H9 (cell line): ENCODE data around the gene HHAT. TPM values are rescaled to one million over a fixed set of nuclear protein-coding genes. Genes with fewer than 3 reads are reported as not detected.

ENCODE experiments used
- DNase-seq: peaks from one replicate; pipeline ENCODE4 v3.0.0-alpha.2; 2017
- H2AFZ ChIP-seq: one replicate; pipeline ENCODE4 v1.6.1; 2013; ENCODE audit warnings: mild to moderate bottlenecking, low read length, control low read depth, moderate library complexity
- H2AK5ac ChIP-seq: 2 replicates; pipeline ENCODE4 v1.6.1; 2013; ENCODE audit warnings: low read length, control low read depth, mixed read lengths; ENCODE audit not compliant: insufficient read length
- H2BK120ac ChIP-seq: one replicate; pipeline ENCODE4 v1.6.1; 2013; ENCODE audit warnings: low read depth, mild to moderate bottlenecking, low read length, control low read depth, inconsistent platforms; ENCODE audit not compliant: poor library complexity, severe bottlenecking
- H2BK12ac ChIP-seq: 2 replicates; pipeline ENCODE4 v1.6.1; 2013; ENCODE audit warnings: low read length, control low read depth, mixed read lengths, low read depth; ENCODE audit not compliant: insufficient read length
- H2BK15ac ChIP-seq: 2 replicates; pipeline ENCODE4 v1.6.1; 2013; ENCODE audit warnings: low read depth, low read length, control low read depth
- H2BK20ac ChIP-seq: one replicate; pipeline ENCODE4 v1.6.1; 2013; ENCODE audit warnings: low read depth, mild to moderate bottlenecking, low read length, control low read depth, inconsistent platforms; ENCODE audit not compliant: poor library complexity, severe bottlenecking
- H2BK5ac ChIP-seq: 2 replicates; pipeline ENCODE4 v1.6.1; 2013; ENCODE audit warnings: low read length, control low read depth, mixed read lengths; ENCODE audit not compliant: insufficient read length
- H3K14ac ChIP-seq: 2 replicates; pipeline ENCODE4 v1.6.1; 2013; ENCODE audit warnings: low read length, control low read depth; ENCODE audit not compliant: insufficient read depth
- H3K18ac ChIP-seq: 2 replicates; pipeline ENCODE4 v1.6.1; 2013; ENCODE audit warnings: low read depth, mild to moderate bottlenecking, mixed read lengths, low read length, control low read depth; ENCODE audit not compliant: insufficient read length
- H3K23ac ChIP-seq: 2 replicates; pipeline ENCODE4 v1.6.1; 2013; ENCODE audit warnings: low read length, control low read depth, mixed read lengths, low read depth; ENCODE audit not compliant: insufficient read length
- H3K23me2 ChIP-seq: 2 replicates; pipeline ENCODE4 v1.6.1; 2013; ENCODE audit warnings: low read depth, mild to moderate bottlenecking, mixed read lengths, low read length, control low read depth; ENCODE audit not compliant: insufficient read length, poor library complexity, severe bottlenecking
- H3K27ac ChIP-seq: 2 replicates; pipeline ENCODE4 v1.5.1; 2013; ENCODE audit warnings: low read length, control low read depth, mixed read lengths, low read depth; ENCODE audit not compliant: insufficient read length
- H3K27me3 ChIP-seq: 2 replicates; pipeline ENCODE4 v1.6.1; 2013; ENCODE audit warnings: low read length, control low read depth, inconsistent platforms; ENCODE audit not compliant: insufficient read depth
- H3K4ac ChIP-seq: 2 replicates; pipeline ENCODE4 v1.6.1; 2013; ENCODE audit warnings: low read depth, mild to moderate bottlenecking, control low read depth, inconsistent platforms, low read length, moderate library complexity
- H3K4me1 ChIP-seq: 2 replicates; pipeline ENCODE4 v1.6.1; 2013; ENCODE audit warnings: low read length, control low read depth, inconsistent platforms; ENCODE audit not compliant: insufficient read depth
- H3K4me2 ChIP-seq: 2 replicates; pipeline ENCODE4 v1.6.1; 2013; ENCODE audit warnings: low read length, control low read depth, mixed read lengths; ENCODE audit not compliant: insufficient read length, insufficient read depth
- H3K56ac ChIP-seq: 2 replicates; pipeline ENCODE4 v1.6.1; 2013; ENCODE audit warnings: low read depth, mild to moderate bottlenecking, mixed read lengths, low read length, control low read depth; ENCODE audit not compliant: insufficient read length
- H3K79me1 ChIP-seq: 2 replicates; pipeline ENCODE4 v1.6.1; 2013; ENCODE audit warnings: low read depth, mild to moderate bottlenecking, moderate library complexity, low read length, control low read depth, inconsistent platforms; ENCODE audit not compliant: insufficient read depth, poor library complexity, severe bottlenecking
- H3K79me2 ChIP-seq: 2 replicates; pipeline ENCODE4 v1.6.1; 2013; ENCODE audit warnings: low read length, control low read depth, inconsistent platforms; ENCODE audit not compliant: insufficient read depth
- H3K9ac ChIP-seq: 2 replicates; pipeline ENCODE4 v1.6.1; 2013; ENCODE audit warnings: low read length, control low read depth, mixed read lengths; ENCODE audit not compliant: insufficient read length; ENCODE audit errors: extremely low read depth
- H3K9me3 ChIP-seq: one replicate; pipeline ENCODE4 v1.6.1; 2013; ENCODE audit warnings: low read depth, low read length, inconsistent platforms; ENCODE audit not compliant: control insufficient read depth
- H3T11ph ChIP-seq: one replicate; pipeline ENCODE4 v1.6.1; 2013; ENCODE audit warnings: mild to moderate bottlenecking, low read length, control low read depth, inconsistent platforms
- H4K20me1 ChIP-seq: one replicate; pipeline ENCODE4 v1.6.1; 2013; ENCODE audit not compliant: control insufficient read depth, insufficient read length, insufficient read depth
- H4K5ac ChIP-seq: 2 replicates; pipeline ENCODE4 v1.6.1; 2013; ENCODE audit warnings: low read depth, mild to moderate bottlenecking, mixed read lengths, low read length, control low read depth; ENCODE audit not compliant: insufficient read length
- H4K8ac ChIP-seq: replicated peaks from 2 replicates; pipeline ENCODE4 v1.6.1; 2013; ENCODE audit warnings: low read length, control low read depth, mixed read lengths, low read depth; ENCODE audit not compliant: insufficient read length
- H4K91ac ChIP-seq: 2 replicates; pipeline ENCODE4 v1.6.1; 2013; ENCODE audit warnings: low read depth, mild to moderate bottlenecking, moderate library complexity, mixed read lengths, low read length, control low read depth; ENCODE audit not compliant: insufficient read length
- H3K27ac Mint-ChIP-seq, 3 experiments: 2 replicates in 2 of 3; 3 replicates in 1 of 3; pipeline ENCODE4 v1.8.0; 2020 to 2021; ENCODE audit warnings: mixed read lengths in 3 of 3, mild to moderate bottlenecking in 1 of 3, moderate library complexity in 1 of 3
- H3K27me3 Mint-ChIP-seq: 2 replicates; pipeline ENCODE4 v1.8.0; 2021; ENCODE audit warnings: low read depth, mild to moderate bottlenecking, moderate library complexity, mixed read lengths
- H3K36me3 Mint-ChIP-seq, 3 experiments: 2 replicates in 2 of 3; 3 replicates in 1 of 3; pipeline ENCODE4 v1.8.0; 2020 to 2021; ENCODE audit warnings: low read depth in 3 of 3, mixed read lengths in 3 of 3; ENCODE audit not compliant: insufficient read depth in 1 of 3
- H3K4me1 Mint-ChIP-seq, 2 experiments: 2 replicates each; pipeline ENCODE4 v1.8.0; 2020; ENCODE audit warnings: mixed read lengths in 2 of 2
- H3K4me3 Mint-ChIP-seq, 2 experiments: 2 replicates in 1 of 2; 3 replicates in 1 of 2; pipeline ENCODE4 v1.8.0; 2020 to 2021; ENCODE audit warnings: mild to moderate bottlenecking in 2 of 2, mixed read lengths in 2 of 2, moderate library complexity in 1 of 2
- H3K9me3 Mint-ChIP-seq, 2 experiments: 2 replicates in 1 of 2; 3 replicates in 1 of 2; pipeline ENCODE4 v1.8.0; 2020; ENCODE audit warnings: mild to moderate bottlenecking in 2 of 2, mixed read lengths in 2 of 2, moderate library complexity in 1 of 2
- WGBS: extraction: QIAGEN DNeasy Blood & Tissue Kit; methylation state at CpG from one replicate; pipeline ENCODE4 v1.1.7; 2013; ENCODE audit warnings: missing lambda C conversion rate, low lambda C conversion rate, mixed read lengths; ENCODE audit not compliant: insufficient read length; ENCODE audit errors: extremely low coverage; 5-methylcytosine and 5-hydroxymethylcytosine counted together
- total RNA-seq: library from RNA; stranded (reverse); gene quantifications from 2 replicates; pipeline ENCODE4 v1.2.1, GENCODE V29; 2021
- TF ChIP-seq, protein P1 (sequence below): fragments of 200-600 bp; sonication (generic); conservative IDR thresholded peaks from 3 replicates; pipeline ENCODE4 v1.8.0; 2021; ENCODE audit warnings: antibody characterized with exemption, mild to moderate bottlenecking

HHAT gene
- total RNA-seq, 1 experiment from 2014 or later: 0.48 TPM

DNA sequence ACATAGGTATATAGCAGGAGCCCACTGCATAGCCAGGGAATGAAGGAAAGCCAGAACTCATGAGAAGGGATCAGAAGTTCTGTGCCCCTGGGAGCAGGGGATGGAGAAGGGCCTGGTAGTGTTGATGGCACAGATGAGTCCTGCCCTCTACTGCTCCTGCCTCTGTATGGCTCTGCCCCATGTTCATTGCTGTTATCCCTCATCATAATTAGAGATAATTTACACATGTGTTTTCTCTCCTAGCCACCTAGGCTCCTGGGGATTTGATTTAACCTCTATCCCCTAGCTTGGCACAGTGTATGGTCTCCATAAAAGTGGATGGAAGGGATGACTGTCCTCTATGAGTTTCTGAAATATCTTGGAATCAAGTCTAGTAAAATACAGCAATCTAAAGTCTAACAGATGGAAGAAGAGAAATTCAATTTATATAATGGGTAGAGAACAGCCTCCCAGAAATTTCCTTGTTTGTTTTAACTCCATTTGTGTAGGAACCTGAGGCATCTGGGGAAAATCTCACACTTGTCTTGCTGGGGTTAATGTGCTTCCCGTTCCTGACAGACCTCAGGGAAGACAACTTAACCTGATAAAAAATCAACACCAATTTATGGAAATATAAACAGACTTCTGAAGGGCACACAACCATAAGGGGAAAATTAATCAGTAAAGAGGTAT, 393.8 kb downstream of the HHAT start:
- H3K4me3 Mint-ChIP-seq: no peak overlapping the region
- Histone ChIP-seq H2BK20ac (no peak overlapping the region), H3K79me1 (no peaks in the 10 kb centered on the region), H4K91ac (no peak overlapping the region), H3K79me2 (no peaks in the 10 kb centered on the region), H4K20me1 (no peaks in the 10 kb centered on the region), H3T11ph (no peak overlapping the region), H4K5ac (no peak overlapping the region), H3K56ac (no peak overlapping the region), H3K23ac (no peak overlapping the region), H3K4me1 (no peaks in the 10 kb centered on the region), H3K4ac (no peak overlapping the region), H3K27ac (no peak overlapping the region), H2BK120ac (no peak overlapping the region), H3K18ac (no peak overlapping the region), H3K4me2 (no peak overlapping the region), H2AFZ (no peak overlapping the region), H3K23me2 (no peaks in the 10 kb centered on the region), H3K27me3 (no peaks in the 10 kb centered on the region), H3K9ac (no peak overlapping the region), H2BK12ac (no peak overlapping the region), H3K9me3 (no peaks in the 10 kb centered on the region), H2BK15ac (no peak overlapping the region), H4K8ac (no peak overlapping the region), H2AK5ac (no peak overlapping the region), H2BK5ac (no peak overlapping the region), H3K14ac (no peak overlapping the region)
- peaks cover 7% of the 10 kb centered on the region for H3K27me3 Mint-ChIP-seq
- H3K27ac Mint-ChIP-seq: no peak overlapping the region
- WGBS: no CpG with 5 or more reads among the region's 1 CpG
- H3K9me3 Mint-ChIP-seq: no peaks in the 10 kb centered on the region
- peaks cover 3 to 4% of the 10 kb centered on the region in 2 experiments; a peak in 1 of 4 replicates for H3K4me1 Mint-ChIP-seq
- no peaks in the 10 kb centered on the region for H3K36me3 Mint-ChIP-seq
- TF ChIP-seq, protein P1, sequence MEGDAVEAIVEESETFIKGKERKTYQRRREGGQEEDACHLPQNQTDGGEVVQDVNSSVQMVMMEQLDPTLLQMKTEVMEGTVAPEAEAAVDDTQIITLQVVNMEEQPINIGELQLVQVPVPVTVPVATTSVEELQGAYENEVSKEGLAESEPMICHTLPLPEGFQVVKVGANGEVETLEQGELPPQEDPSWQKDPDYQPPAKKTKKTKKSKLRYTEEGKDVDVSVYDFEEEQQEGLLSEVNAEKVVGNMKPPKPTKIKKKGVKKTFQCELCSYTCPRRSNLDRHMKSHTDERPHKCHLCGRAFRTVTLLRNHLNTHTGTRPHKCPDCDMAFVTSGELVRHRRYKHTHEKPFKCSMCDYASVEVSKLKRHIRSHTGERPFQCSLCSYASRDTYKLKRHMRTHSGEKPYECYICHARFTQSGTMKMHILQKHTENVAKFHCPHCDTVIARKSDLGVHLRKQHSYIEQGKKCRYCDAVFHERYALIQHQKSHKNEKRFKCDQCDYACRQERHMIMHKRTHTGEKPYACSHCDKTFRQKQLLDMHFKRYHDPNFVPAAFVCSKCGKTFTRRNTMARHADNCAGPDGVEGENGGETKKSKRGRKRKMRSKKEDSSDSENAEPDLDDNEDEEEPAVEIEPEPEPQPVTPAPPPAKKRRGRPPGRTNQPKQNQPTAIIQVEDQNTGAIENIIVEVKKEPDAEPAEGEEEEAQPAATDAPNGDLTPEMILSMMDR: no peak
- no peak for DNase-seq
